Mammary epithelial cell (primary cell): Measurements from ENCODE around the gene CCDC78.

ENCODE experiments used
- CTCF ChIP-seq, 2 donors: IDR thresholded peaks in 1 of 2; conservative IDR thresholded peaks in 1 of 2; 2 replicates each; pipeline ENCODE4 v1.5.1; 2011 to 2012; ENCODE audit warnings: inconsistent platforms in 2 of 2, low read length in 2 of 2, mild to moderate bottlenecking in 2 of 2, control low read depth in 1 of 2, low read depth in 1 of 2; ENCODE audit not compliant: insufficient read depth in 1 of 2; ENCODE audit errors: extremely low read depth in 1 of 2
- EZH2 ChIP-seq: IDR thresholded peaks from 2 replicates; pipeline ENCODE4 v1.6.1; 2012; ENCODE audit warnings: low read length, inconsistent platforms, borderline replicate concordance

DNA sequence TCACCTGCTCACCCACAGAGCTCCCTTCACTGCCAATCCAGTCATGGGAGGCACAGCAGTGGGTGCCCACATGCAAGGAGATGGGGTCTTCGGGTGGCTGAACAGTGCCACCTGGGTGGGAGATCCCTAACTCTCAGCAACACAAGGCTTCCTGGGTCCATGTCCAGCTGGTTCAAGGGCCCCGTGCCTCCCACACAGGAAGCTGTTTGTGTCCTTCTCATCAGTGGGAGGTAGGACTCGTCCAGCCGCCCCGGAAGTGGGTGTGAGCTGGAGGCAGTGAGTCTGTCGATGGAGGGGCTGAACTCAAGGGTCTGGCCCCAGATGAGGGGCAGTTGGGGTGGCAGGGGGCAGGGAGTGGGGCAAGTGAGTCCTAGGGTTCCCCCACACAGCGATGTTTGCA, 22.2 kb downstream of the CCDC78 start:
- no peak for TF ChIP-seq CTCF (conservative IDR thresholded peaks at IDR 0.05 in 1 of 2, IDR thresholded peaks at IDR 0.05 in 1 of 2; ENCODE audit: extremely low read depth in 1 of 2, insufficient read depth in 1 of 2, low read depth in 1 of 2, low read length in 2 of 2)
- TF ChIP-seq EZH2 = no peak
